IMR-90 (cell line): Measurements from ENCODE around the gene STK35. TPM values are rescaled to one million over a fixed set of nuclear protein-coding genes. Genes with fewer than 3 reads are reported as not detected.

Experiments
- ATAC-seq: fragments of 200-7000 bp; cut with Tn5 transposase; 2 replicates; pipeline ENCODE4 v1.9.1; 2020; ENCODE audit warnings: low read depth, mild to moderate bottlenecking, moderate library complexity
- BruUV-seq: library from RNA; stranded (reverse); fragments of 400-500 nt; replicated peaks from 2 replicates; lab custom pipeline; 2021; lab: Mats Ljungman, UMichigan
- CTCF ChIA-PET: fragments of 300-600 bp; formaldehyde crosslinking; extraction: SDS; loops from one replicate; lab custom pipeline; 2021; ENCODE audit warnings: antibody characterized with exemption; lab: Yijun Ruan, JAX
- POLR2A ChIA-PET: fragments of 300-600 bp; sonication (Branson Sonifier 250); formaldehyde crosslinking; loops from one replicate; lab custom pipeline; 2022; ENCODE audit warnings: antibody characterized with exemption; ENCODE audit not compliant: unreplicated experiment; lab: Charles Lee
- DNase-seq: peaks from one replicate; pipeline ENCODE4 v3.0.0; 2013
- H2AFZ ChIP-seq: replicated peaks from 2 replicates; pipeline ENCODE3; 2013; ENCODE audit warnings: low read length, mild to moderate bottlenecking; ENCODE audit not compliant: poor library complexity
- H2AK5ac ChIP-seq: 2 replicates; pipeline ENCODE4 v1.6.1; 2013; ENCODE audit warnings: low read depth, low read length, inconsistent platforms
- H2AK9ac ChIP-seq: replicated peaks from 2 replicates; pipeline ENCODE3; 2013; ENCODE audit warnings: mild to moderate bottlenecking, low read depth, low read length, moderate library complexity; ENCODE audit not compliant: poor library complexity
- H2BK120ac ChIP-seq: 2 replicates; pipeline ENCODE4 v1.6.1; 2013; ENCODE audit warnings: low read depth, low read length, inconsistent platforms
- H2BK15ac ChIP-seq: 3 replicates; pipeline ENCODE4 v1.6.1; 2013; ENCODE audit warnings: low read depth, low read length, inconsistent platforms
- H2BK20ac ChIP-seq: 2 replicates; pipeline ENCODE4 v1.6.1; 2013; ENCODE audit warnings: low read depth, mild to moderate bottlenecking, inconsistent platforms, low read length, moderate library complexity
- H2BK5ac ChIP-seq: 2 replicates; pipeline ENCODE4 v1.6.1; 2013; ENCODE audit warnings: mild to moderate bottlenecking, low read depth, low read length, inconsistent platforms; ENCODE audit not compliant: poor library complexity, severe bottlenecking
- H3K14ac ChIP-seq: replicated peaks from 2 replicates; pipeline ENCODE4 v1.6.1; 2013; ENCODE audit warnings: low read depth, low read length, inconsistent platforms
- H3K18ac ChIP-seq: 2 replicates; pipeline ENCODE4 v1.6.1; 2013; ENCODE audit warnings: low read depth, low read length, control low read depth
- H3K23ac ChIP-seq: 2 replicates; pipeline ENCODE4 v1.6.1; 2013; ENCODE audit warnings: low read depth, low read length, inconsistent platforms
- H3K27ac ChIP-seq: 2 replicates; pipeline ENCODE4 v1.5.1; 2013; ENCODE audit warnings: mild to moderate bottlenecking, control low read depth, low read length; ENCODE audit not compliant: insufficient read depth
- H3K27me3 ChIP-seq: 2 replicates; pipeline ENCODE4 v1.6.1; 2013; ENCODE audit warnings: low read length; ENCODE audit not compliant: control insufficient read depth, insufficient read depth
- H3K36me3 ChIP-seq: 2 replicates; pipeline ENCODE4 v1.6.1; 2013; ENCODE audit warnings: low read length, mixed read lengths; ENCODE audit not compliant: control insufficient read depth, insufficient read depth
- H3K4ac ChIP-seq: 2 replicates; pipeline ENCODE4 v1.6.1; 2013; ENCODE audit warnings: low read depth, low read length, inconsistent platforms
- H3K4me1 ChIP-seq: 2 replicates; pipeline ENCODE4 v1.6.1; 2013; ENCODE audit warnings: low read length, mixed read lengths; ENCODE audit not compliant: control insufficient read depth, insufficient read depth
- H3K4me2 ChIP-seq: 2 replicates; pipeline ENCODE4 v1.6.1; 2013; ENCODE audit warnings: low read depth, mild to moderate bottlenecking, control low read depth, low read length, moderate library complexity
- H3K4me3 ChIP-seq: 2 replicates; pipeline ENCODE4 v1.5.1; 2013; ENCODE audit warnings: low read depth, mild to moderate bottlenecking, control low read depth, low read length, moderate library complexity; ENCODE audit not compliant: insufficient read depth
- H3K56ac ChIP-seq: 2 replicates; pipeline ENCODE4 v1.6.1; 2013; ENCODE audit warnings: low read length, inconsistent platforms; ENCODE audit not compliant: insufficient read depth; ENCODE audit errors: extremely low read depth
- H3K79me1 ChIP-seq, 2 experiments: 2 replicates each; pipeline ENCODE4 v1.6.1; 2013; ENCODE audit warnings: low read length in 2 of 2, inconsistent platforms in 1 of 2, low read depth in 1 of 2
- H3K9ac ChIP-seq: 2 replicates; pipeline ENCODE4 v1.6.1; 2013; ENCODE audit warnings: low read depth, low read length, control low read depth
- H3K9me1 ChIP-seq: 2 replicates; pipeline ENCODE4 v1.6.1; 2013; ENCODE audit warnings: low read length, inconsistent platforms; ENCODE audit not compliant: insufficient read depth
- H3K9me3 ChIP-seq: 2 replicates; pipeline ENCODE4 v1.6.1; 2013; ENCODE audit warnings: low read length; ENCODE audit not compliant: control insufficient read depth, insufficient read depth
- H4K20me1 ChIP-seq: 2 replicates; pipeline ENCODE4 v1.6.1; 2013; ENCODE audit warnings: low read length, inconsistent platforms; ENCODE audit not compliant: insufficient read depth
- H4K5ac ChIP-seq: 2 replicates; pipeline ENCODE4 v1.6.1; 2013; ENCODE audit warnings: mild to moderate bottlenecking, low read depth, low read length, control low read depth
- H4K8ac ChIP-seq, 2 experiments: 2 replicates each; pipeline ENCODE4 v1.6.1; 2013; ENCODE audit warnings: low read depth in 2 of 2, low read length in 2 of 2, control low read depth in 1 of 2, inconsistent platforms in 1 of 2
- H4K91ac ChIP-seq: 2 replicates; pipeline ENCODE4 v1.6.1; 2013; ENCODE audit warnings: low read depth, low read length, inconsistent platforms; ENCODE audit not compliant: insufficient read depth
- BHLHE40 ChIP-seq: fragments of 150-350 bp; IDR thresholded peaks from 2 replicates; pipeline ENCODE4 v1.6.1; 2016; ENCODE audit warnings: mild to moderate bottlenecking, low read depth, low read length
- CHD1 ChIP-seq: IDR thresholded peaks from 2 replicates; pipeline ENCODE4 v1.6.1; 2012; ENCODE audit warnings: low read depth, low read length, improper control_type of control experiment
- FOS ChIP-seq: fragments of 150-350 bp; IDR thresholded peaks from 2 replicates; pipeline ENCODE4 v1.6.1; 2016; ENCODE audit warnings: low read depth, low read length
- MAFK ChIP-seq: IDR thresholded peaks from 2 replicates; pipeline ENCODE4 v1.6.1; 2012; ENCODE audit warnings: low read depth, low read length, improper control_type of control experiment
- MAZ ChIP-seq: IDR thresholded peaks from 2 replicates; pipeline ENCODE4 v1.6.1; 2012; ENCODE audit warnings: low read depth, mild to moderate bottlenecking, low read length, improper control_type of control experiment, moderate library complexity, borderline replicate concordance
- NFE2L2 ChIP-seq: fragments of 150-350 bp; IDR thresholded peaks from 2 replicates; pipeline ENCODE4 v1.6.1; 2016; ENCODE audit warnings: low read depth, mild to moderate bottlenecking, low read length
- POLR2A ChIP-seq: IDR thresholded peaks from 2 replicates; pipeline ENCODE4 v1.6.1; 2012; ENCODE audit warnings: mild to moderate bottlenecking, low read depth, low read length
- RAD21 ChIP-seq: IDR thresholded peaks from 2 replicates; pipeline ENCODE4 v1.6.1; 2012; ENCODE audit warnings: low read length, improper control_type of control experiment
- RCOR1 ChIP-seq: IDR thresholded peaks from 2 replicates; pipeline ENCODE4 v1.6.1; 2012; ENCODE audit warnings: mild to moderate bottlenecking, low read length, improper control_type of control experiment; ENCODE audit not compliant: insufficient replicate concordance
- RFX5 ChIP-seq: IDR thresholded peaks from 2 replicates; pipeline ENCODE4 v1.8.0; 2012; ENCODE audit warnings: low read depth, mild to moderate bottlenecking, low read length, moderate library complexity
- SMC3 ChIP-seq: fragments of 150-350 bp; IDR thresholded peaks from 2 replicates; pipeline ENCODE4 v1.6.1; 2016; ENCODE audit warnings: low read depth, mild to moderate bottlenecking, antibody characterized with exemption, low read length, moderate library complexity
- WGBS, 2 experiments: methylation state at CpG; one replicate each; pipeline versions ENCODE4 v1.1.5 to v1.1.7; 2013; ENCODE audit warnings: missing lambda C conversion rate in 2 of 2; ENCODE audit not compliant: insufficient read length in 1 of 2; ENCODE audit errors: extremely low coverage in 2 of 2; 5-methylcytosine and 5-hydroxymethylcytosine counted together
- dilution Hi-C: fragments of 300-500 bp; cut with HindIII; formaldehyde crosslinking; loops from one replicate; pipeline ENCODE4 v1.14.3; 2018; ENCODE audit warnings: low sequenced_read_pairs; ENCODE audit not compliant: unreplicated experiment
- in situ Hi-C: fragments of 300-500 bp; cut with MboI; formaldehyde crosslinking; loops from 3 replicates; pipeline ENCODE4 v1.14.3; 2019; ENCODE audit warnings: low sequenced_read_pairs, inconsistent platforms, mixed read lengths
- intact Hi-C: fragments of 100-400 bp; cut with micrococcal nuclease; formaldehyde crosslinking; loops from 2 replicates; pipeline ENCODE4 v1.10.0; 2022
- polyA plus RNA-seq, 3 experiments: library from polyadenylated mRNA; depleted of rRNA; stranded (reverse); fragments of >200 nt; gene quantifications; 2 replicates each; pipeline ENCODE4 v1.2.3, GENCODE V29; 2012; ENCODE audit warnings: low replicate concordance in 1 of 3
- total RNA-seq: library from RNA; depleted of rRNA; stranded (reverse); fragments of >200 nt; gene quantifications from 2 replicates; pipeline ENCODE4 v1.2.3, GENCODE V29; 2012
- TF ChIP-seq, protein P1 (sequence below): fragments of 150-350 bp; IDR thresholded peaks from 2 replicates; pipeline ENCODE4 v1.6.1; 2016; ENCODE audit warnings: low read depth, mild to moderate bottlenecking, low read length, moderate library complexity, borderline replicate concordance
- TF ChIP-seq, protein P2 (sequence below): conservative IDR thresholded peaks from 2 replicates; pipeline ENCODE4 v1.5.1; 2012; ENCODE audit warnings: mild to moderate bottlenecking, low read depth, low read length, improper control_type of control experiment

Gene STK35
- total and polyA plus RNA-seq, 2 of the 4 experiments (the other 2 are of a cell fraction) = 11.1 to 12.0 TPM

DNA sequence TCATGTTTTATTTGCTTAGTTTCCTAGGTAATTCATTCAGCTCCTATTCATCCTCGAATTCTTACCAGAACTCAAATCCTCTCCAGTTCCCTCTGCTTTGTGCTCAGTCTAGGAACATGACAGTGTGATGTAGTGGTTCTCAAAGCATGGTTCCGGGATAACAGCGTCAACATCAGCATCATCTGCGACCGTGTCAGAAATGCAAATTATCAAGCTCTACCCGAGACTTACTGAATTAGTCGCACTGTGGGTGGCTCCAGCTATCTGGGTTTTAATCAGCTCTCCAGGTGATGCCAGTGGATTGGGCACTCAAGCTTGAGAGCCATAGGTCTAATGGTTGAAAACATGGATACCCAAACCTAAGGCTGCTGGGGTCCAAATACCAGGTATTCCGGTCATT lies 7.7 kb upstream of the STK35 start:
- H4K91ac ChIP-seq = no peak overlapping the region
- no peak overlapping the region for H3K14ac ChIP-seq
- no peaks in the 10 kb centered on the region for H3K4me1 ChIP-seq
- H2BK5ac ChIP-seq = no peak overlapping the region
- no peak overlapping the region for H2AK9ac ChIP-seq
- no peak overlapping the region for H3K4me3 ChIP-seq
- DNase-seq = no peak
- no peaks in the 10 kb centered on the region for H3K79me1 ChIP-seq
- no peaks in the 10 kb centered on the region for H3K9me3 ChIP-seq
- H2AK5ac ChIP-seq = no peak overlapping the region
- dilution Hi-C loops = no loop called here
- intact Hi-C loops = no loop called here
- no peak overlapping the region for H3K27ac ChIP-seq
- no peak overlapping the region for H3K4ac ChIP-seq
- ChIA-PET POLR2A (no interaction called here), CTCF (no interaction called here)
- TF ChIP-seq CHD1 (no peak), POLR2A (no peak), NFE2L2 (no peak), RCOR1 (no peak), RFX5 (no peak), MAZ (no peak), BHLHE40 (no peak), MAFK (no peak), RAD21 (no peak), SMC3 (no peak), FOS (no peak)
- TF ChIP-seq, protein P1, sequence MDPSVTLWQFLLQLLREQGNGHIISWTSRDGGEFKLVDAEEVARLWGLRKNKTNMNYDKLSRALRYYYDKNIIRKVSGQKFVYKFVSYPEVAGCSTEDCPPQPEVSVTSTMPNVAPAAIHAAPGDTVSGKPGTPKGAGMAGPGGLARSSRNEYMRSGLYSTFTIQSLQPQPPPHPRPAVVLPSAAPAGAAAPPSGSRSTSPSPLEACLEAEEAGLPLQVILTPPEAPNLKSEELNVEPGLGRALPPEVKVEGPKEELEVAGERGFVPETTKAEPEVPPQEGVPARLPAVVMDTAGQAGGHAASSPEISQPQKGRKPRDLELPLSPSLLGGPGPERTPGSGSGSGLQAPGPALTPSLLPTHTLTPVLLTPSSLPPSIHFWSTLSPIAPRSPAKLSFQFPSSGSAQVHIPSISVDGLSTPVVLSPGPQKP = no peak
- TF ChIP-seq, protein P2, sequence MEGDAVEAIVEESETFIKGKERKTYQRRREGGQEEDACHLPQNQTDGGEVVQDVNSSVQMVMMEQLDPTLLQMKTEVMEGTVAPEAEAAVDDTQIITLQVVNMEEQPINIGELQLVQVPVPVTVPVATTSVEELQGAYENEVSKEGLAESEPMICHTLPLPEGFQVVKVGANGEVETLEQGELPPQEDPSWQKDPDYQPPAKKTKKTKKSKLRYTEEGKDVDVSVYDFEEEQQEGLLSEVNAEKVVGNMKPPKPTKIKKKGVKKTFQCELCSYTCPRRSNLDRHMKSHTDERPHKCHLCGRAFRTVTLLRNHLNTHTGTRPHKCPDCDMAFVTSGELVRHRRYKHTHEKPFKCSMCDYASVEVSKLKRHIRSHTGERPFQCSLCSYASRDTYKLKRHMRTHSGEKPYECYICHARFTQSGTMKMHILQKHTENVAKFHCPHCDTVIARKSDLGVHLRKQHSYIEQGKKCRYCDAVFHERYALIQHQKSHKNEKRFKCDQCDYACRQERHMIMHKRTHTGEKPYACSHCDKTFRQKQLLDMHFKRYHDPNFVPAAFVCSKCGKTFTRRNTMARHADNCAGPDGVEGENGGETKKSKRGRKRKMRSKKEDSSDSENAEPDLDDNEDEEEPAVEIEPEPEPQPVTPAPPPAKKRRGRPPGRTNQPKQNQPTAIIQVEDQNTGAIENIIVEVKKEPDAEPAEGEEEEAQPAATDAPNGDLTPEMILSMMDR = no peak
- H4K8ac ChIP-seq = no peak overlapping the region
- 48% methylated on average over 2 of the region's 8 CpGs; no CpG with 5 or more reads in 1 of the 2 experiments for WGBS, 2 experiments
- in situ Hi-C loops = no loop called here
- ATAC-seq = no peak
- H3K18ac ChIP-seq = no peak overlapping the region
- H2BK15ac ChIP-seq = no peak overlapping the region
- peaks cover 20% of the 10 kb centered on the region for H3K27me3 ChIP-seq
- no TSS peak for BruUV-seq
- H4K20me1 ChIP-seq = no peaks in the 10 kb centered on the region
- no peak overlapping the region for H2BK120ac ChIP-seq
- H2AFZ ChIP-seq = no peak overlapping the region
- H3K9ac ChIP-seq = no peak overlapping the region
- no peak overlapping the region for H2BK20ac ChIP-seq
- H3K4me2 ChIP-seq = no peak overlapping the region
- H3K9me1 ChIP-seq = no peaks in the 10 kb centered on the region
- no peak overlapping the region for H3K56ac ChIP-seq
- no peaks in the 10 kb centered on the region for H3K36me3 ChIP-seq
- no peak overlapping the region; the same call in 1 of the 2 replicates for H3K23ac ChIP-seq
- no peak overlapping the region for H4K5ac ChIP-seq
